Heart left ventricle (tissue), 13 donors: ENCODE results near the gene SLTM.

Source experiments
- POLR2A ChIP-seq, 2 donors: fragments of 450-650 bp; IDR thresholded peaks; one replicate each; pipeline ENCODE4 v1.6.1; 2017; ENCODE audit warnings: antibody characterized with exemption in 2 of 2, mild to moderate bottlenecking in 2 of 2, moderate library complexity in 2 of 2
- TF ChIP-seq, protein P1 (sequence below), 12 donors: fragments of 200-600 bp; sonication (generic) in 4 of 12; IDR thresholded peaks; one replicate each; pipeline versions ENCODE4 v1.5.0 to v1.8.0; 2018 to 2022; ENCODE audit warnings: antibody characterized with exemption in 12 of 12, mild to moderate bottlenecking in 5 of 12
- donor health status: ischemic (EF 13 %, LVEDD 7.1; RV severe dilation, severe dysfunction).
- donor health status: DM: no; HTN: yes; CAD: no.
- donor health status: DM: no; HTN: no; CAD: no.
- donor health status: ischemic (EF 25% LVEDD 6.9; RV normal size, moderate dysfunction).
- donor health status: ischemic (EF 25% LVEDD 5.7; RV mildly dilated, moderate dysfunction).
- donor health status: ischemic (EF 35%, LVEDD 5.7; RV mildly dilated, moderate dysfunction).
- donor health status: nonischemic (EF 11% LVEDD 7.7; RV severe dilation, severe dysfunction).
- donor health status: DM: yes; HTN: yes; CAD: no.
- donor health status: PGD.
- donor health status: ischemic (EF 29% LVEDD 5.4; RV normal size, mild dysfunction).
- donor health status: nonischemic (EF 23%, LVEDD 6.1; RV moderate dilation, normal function).

DNA sequence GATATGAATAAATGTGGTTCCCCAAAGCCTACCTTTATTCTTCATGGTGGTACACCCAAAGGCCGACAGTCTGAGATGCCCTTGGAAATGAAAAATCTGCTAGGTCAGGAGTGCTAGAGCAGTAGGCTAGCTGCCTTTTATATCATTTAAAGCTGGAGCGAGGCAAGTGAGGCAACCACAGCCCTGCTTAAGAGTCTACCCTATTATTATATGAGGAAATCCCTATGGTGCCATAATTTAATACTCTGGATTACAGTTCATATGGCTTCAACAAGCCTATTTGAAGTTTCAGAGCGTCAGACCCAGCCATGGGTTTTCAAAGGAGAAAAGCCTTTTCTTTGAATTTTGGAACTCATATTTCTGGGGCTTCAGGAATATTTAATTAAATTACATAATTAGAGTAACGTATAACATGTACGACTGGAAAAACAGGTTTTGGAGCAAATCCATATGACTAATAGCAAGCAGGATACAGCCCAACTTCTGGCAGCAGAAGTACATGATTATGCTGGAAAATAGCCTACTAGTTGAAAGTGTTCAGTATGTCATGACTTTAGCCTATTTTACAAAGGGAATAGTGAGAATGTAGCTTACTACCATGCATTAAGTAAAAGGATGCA, 18.0 kb upstream of the SLTM start:
- no peak for TF ChIP-seq POLR2A (IDR thresholded peaks at IDR 0.05)
- TF ChIP-seq, protein P1, sequence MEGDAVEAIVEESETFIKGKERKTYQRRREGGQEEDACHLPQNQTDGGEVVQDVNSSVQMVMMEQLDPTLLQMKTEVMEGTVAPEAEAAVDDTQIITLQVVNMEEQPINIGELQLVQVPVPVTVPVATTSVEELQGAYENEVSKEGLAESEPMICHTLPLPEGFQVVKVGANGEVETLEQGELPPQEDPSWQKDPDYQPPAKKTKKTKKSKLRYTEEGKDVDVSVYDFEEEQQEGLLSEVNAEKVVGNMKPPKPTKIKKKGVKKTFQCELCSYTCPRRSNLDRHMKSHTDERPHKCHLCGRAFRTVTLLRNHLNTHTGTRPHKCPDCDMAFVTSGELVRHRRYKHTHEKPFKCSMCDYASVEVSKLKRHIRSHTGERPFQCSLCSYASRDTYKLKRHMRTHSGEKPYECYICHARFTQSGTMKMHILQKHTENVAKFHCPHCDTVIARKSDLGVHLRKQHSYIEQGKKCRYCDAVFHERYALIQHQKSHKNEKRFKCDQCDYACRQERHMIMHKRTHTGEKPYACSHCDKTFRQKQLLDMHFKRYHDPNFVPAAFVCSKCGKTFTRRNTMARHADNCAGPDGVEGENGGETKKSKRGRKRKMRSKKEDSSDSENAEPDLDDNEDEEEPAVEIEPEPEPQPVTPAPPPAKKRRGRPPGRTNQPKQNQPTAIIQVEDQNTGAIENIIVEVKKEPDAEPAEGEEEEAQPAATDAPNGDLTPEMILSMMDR (IDR thresholded peaks at IDR 0.05) = no peak
